Ovary (tissue), 9 donors: ENCODE data around the gene ZMIZ1. TPM values are rescaled to one million over a fixed set of nuclear protein-coding genes. Genes with fewer than 3 reads are reported as not detected.

Experiments used
- DNase-seq, 5 donors: peaks; one replicate each; pipeline ENCODE4 v3.0.0-alpha.2; 2019 to 2020
- H3K27ac ChIP-seq, 2 donors: fragments of 200-600 bp; one replicate each; pipeline versions ENCODE4 v1.5.1 to v1.8.0; 2019 to 2022
- H3K27me3 ChIP-seq: fragments of 200-600 bp; one replicate; pipeline ENCODE4 v1.8.0; 2022
- H3K36me3 ChIP-seq: fragments of 200-600 bp; sonication (generic); one replicate; pipeline ENCODE4 v1.5.1; 2019
- H3K4me1 ChIP-seq: one replicate; pipeline ENCODE4 v1.8.1; 2013; ENCODE audit warnings: mild to moderate bottlenecking, moderate library complexity; ENCODE audit not compliant: insufficient read depth
- H3K4me3 ChIP-seq: fragments of 200-600 bp; sonication (generic); one replicate; pipeline ENCODE4 v1.5.1; 2017
- H3K9me3 ChIP-seq, 2 donors: fragments of 200-600 bp in 1 of 2; sonication (generic) in 1 of 2; one replicate each; pipeline versions ENCODE4 v1.5.1 to v1.8.1; 2013 to 2019; ENCODE audit warnings: mild to moderate bottlenecking in 1 of 2, moderate library complexity in 1 of 2
- EP300 ChIP-seq: sonication (generic); formaldehyde crosslinking; IDR thresholded peaks from one replicate; pipeline ENCODE4 v1.6.1; 2017; ENCODE audit warnings: antibody characterized with exemption
- POLR2A ChIP-seq: fragments of 450-650 bp; IDR thresholded peaks from one replicate; pipeline ENCODE4 v1.6.1; 2017; ENCODE audit warnings: antibody characterized with exemption, mild to moderate bottlenecking, moderate library complexity
- WGBS, 3 donors: extraction: QIAGEN DNeasy Blood & Tissue Kit in 1 of 3; methylation state at CpG; one replicate each; pipeline versions ENCODE4 v1.1.5 to v1.1.7; 2013 to 2017; 5-methylcytosine and 5-hydroxymethylcytosine counted together
- intact Hi-C, 4 donors: fragments of 100-400 bp; cut with DNase I; formaldehyde crosslinking; loops; one replicate each; pipeline versions ENCODE4 v1.11.0 to v1.15.1; 2022 to 2023
- polyA plus RNA-seq, 2 donors: library from polyadenylated mRNA; stranded (reverse); fragments of 200-250 nt in 1 of 2; fragments of 350-450 nt in 1 of 2; fragmentation: Illumina TruSeq in 1 of 2; extraction: RNeasy Lipid Tissue Mini Kit (QIAGEN cat#74804) in 1 of 2; gene quantifications; one replicate each; pipeline ENCODE4 v1.2.3, GENCODE V29; 2013 to 2014
- total RNA-seq, 7 donors: library from RNA; depleted of rRNA in 2 of 7; stranded (reverse); fragments of >200 nt in 2 of 7; fragmentation: NEBNext Ultra II Directional in 3 of 7; extraction: Animal tissue kit (Norgen Biotek cat#: 25700) in 3 of 7; gene quantifications; one replicate each; pipeline versions ENCODE4 v1.1.0 to v1.2.4, GENCODE V29; 2016 to 2023
- TF ChIP-seq, protein P1 (sequence below), 3 donors: fragments of 450-650 bp in 2 of 3; fragments of 200-600 bp in 1 of 3; IDR thresholded peaks; one replicate each; pipeline versions ENCODE4 v1.5.1 to v1.8.0; 2016 to 2022; ENCODE audit warnings: antibody characterized with exemption in 3 of 3, mild to moderate bottlenecking in 1 of 3
- donor health status: DM: no; HTN: no; CAD: no; lungs with moderate emphysema.
- donor health status: DM: no; HTN: no; CAD: no.
- donor health status: Bipolar disorder and iron deficiency.
- donor health status: DM: yes; HTN: yes; CAD: no.
- donor health status: DM: no; HTN: no; CAD: no.
- donor health status: DM: yes; HTN: yes; CAD: no.

Gene ZMIZ1
- total and polyA plus RNA-seq, 9 donors, result 30.3 to 117 (median 69.1) TPM

DNA sequence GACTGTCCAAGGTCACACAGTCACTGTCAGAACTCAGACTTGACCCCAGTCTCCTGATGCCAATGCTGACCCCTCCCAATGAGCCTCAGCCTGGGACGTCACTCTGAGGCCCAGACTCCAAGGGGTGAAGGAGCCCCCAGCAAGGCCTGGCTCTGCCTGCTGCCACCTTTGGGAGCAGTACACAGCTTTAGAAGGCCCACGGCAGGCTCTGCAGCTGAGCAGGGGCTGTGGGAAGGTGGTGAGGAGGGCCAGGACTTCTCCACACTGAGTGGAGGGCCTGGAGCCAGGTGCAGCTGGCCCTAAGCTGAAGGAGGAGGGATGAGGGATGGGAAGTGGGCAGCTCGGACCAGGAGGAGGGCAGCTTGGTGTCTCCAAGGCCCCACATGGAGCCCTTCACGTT lies 23.9 kb upstream of the ZMIZ1 start:
- Histone ChIP-seq H3K36me3 (no peaks in the 10 kb centered on the region), H3K4me3 (no peak overlapping the region), H3K9me3 (no peaks in the 10 kb centered on the region), H3K4me1 (no peaks in the 10 kb centered on the region), H3K27me3 (no peaks in the 10 kb centered on the region), H3K27ac (no peak overlapping the region)
- peak in 2 of 5 donors; percentile 9 to 22 for DNase-seq
- TF ChIP-seq, protein P1, sequence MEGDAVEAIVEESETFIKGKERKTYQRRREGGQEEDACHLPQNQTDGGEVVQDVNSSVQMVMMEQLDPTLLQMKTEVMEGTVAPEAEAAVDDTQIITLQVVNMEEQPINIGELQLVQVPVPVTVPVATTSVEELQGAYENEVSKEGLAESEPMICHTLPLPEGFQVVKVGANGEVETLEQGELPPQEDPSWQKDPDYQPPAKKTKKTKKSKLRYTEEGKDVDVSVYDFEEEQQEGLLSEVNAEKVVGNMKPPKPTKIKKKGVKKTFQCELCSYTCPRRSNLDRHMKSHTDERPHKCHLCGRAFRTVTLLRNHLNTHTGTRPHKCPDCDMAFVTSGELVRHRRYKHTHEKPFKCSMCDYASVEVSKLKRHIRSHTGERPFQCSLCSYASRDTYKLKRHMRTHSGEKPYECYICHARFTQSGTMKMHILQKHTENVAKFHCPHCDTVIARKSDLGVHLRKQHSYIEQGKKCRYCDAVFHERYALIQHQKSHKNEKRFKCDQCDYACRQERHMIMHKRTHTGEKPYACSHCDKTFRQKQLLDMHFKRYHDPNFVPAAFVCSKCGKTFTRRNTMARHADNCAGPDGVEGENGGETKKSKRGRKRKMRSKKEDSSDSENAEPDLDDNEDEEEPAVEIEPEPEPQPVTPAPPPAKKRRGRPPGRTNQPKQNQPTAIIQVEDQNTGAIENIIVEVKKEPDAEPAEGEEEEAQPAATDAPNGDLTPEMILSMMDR (IDR thresholded peaks at IDR 0.05), result no peak
- TF ChIP-seq POLR2A (no peak), EP300 (no peak)
- intact Hi-C loops, result no loop called here
- 69 to 79% (median 74%) methylated on average over 3 to 4 of the region's 4 CpGs for WGBS, 3 donors

DNA sequence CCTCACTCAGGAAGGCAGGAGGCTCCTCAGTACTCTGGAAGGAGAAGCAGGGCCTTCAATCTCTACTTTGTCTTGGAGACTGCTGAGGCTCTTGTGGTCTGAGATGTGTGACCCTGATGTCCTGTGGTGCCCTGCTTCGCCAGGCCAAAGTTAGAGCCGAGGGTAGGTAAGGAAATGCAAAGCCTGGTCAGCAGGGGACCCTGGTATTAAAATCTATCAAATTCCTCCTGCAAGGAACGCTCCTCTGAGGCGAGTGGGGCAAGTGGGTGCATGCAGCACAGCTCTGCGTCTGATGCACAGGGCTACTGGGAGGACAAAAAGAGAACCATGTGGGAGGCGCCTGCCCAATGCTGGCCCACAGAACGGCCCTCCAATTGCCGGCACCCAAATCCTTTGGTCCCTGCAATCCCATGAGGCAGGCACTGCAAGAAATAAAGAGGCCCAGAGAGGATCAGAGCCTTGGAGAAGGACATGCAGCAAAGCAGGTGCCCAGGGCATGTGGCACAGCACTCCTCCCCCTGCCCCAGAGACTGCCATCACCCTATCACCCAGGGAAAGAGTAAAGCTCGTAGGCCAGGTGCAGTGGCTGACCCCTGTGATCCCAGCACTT lies 23.1 kb upstream of the ZMIZ1 start:
- Histone ChIP-seq H3K4me1 (no peaks in the 10 kb centered on the region), H3K27me3 (no peaks in the 10 kb centered on the region), H3K4me3 (no peak overlapping the region), H3K27ac (no peak overlapping the region), H3K36me3 (no peaks in the 10 kb centered on the region), H3K9me3 (no peaks in the 10 kb centered on the region)
- 80 to 90% (median 85%) methylated on average over 9 of the region's 9 CpGs for WGBS, 3 donors
- peak in 1 of 5 donors; percentile 4 for DNase-seq
- intact Hi-C loops, result no loop called here
- TF ChIP-seq EP300, result no peak

DNA sequence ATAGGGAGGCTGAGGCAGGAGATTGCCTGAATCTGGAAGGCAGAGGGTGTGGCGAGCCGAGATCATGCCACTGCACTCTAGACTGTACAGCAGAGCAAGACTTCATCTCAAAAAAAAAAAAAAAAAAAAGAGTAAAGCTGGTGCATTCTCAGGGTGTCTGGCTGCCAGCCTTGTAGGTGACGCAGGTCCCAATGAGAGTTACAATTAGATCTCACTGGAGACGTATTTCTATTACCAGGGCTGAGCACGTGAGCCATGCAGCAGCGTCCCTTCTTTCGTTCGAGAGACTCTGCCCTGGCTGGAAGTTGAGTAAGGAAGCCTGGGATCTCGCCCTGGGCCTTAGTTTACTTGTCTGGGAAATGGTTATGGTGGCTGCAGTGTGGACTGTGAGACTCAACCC lies 22.4 kb upstream of the ZMIZ1 start:
- no peaks in the 10 kb centered on the region for H3K9me3 ChIP-seq
- WGBS, 3 donors, result 95 to 97% (median 96%) methylated on average over 9 of the region's 9 CpGs
- TF ChIP-seq POLR2A (no peak), EP300 (no peak)
- TF ChIP-seq, protein P1 (IDR thresholded peaks at IDR 0.05), result no peak
- no peaks in the 10 kb centered on the region for H3K4me1 ChIP-seq
- intact Hi-C loops, result no loop called here
- no peaks in the 10 kb centered on the region for H3K27me3 ChIP-seq
- H3K36me3 ChIP-seq, result no peaks in the 10 kb centered on the region
- no peak overlapping the region for H3K27ac ChIP-seq
- peak in 1 of 5 donors; percentile 4 for DNase-seq
- H3K4me3 ChIP-seq, result no peak overlapping the region

DNA sequence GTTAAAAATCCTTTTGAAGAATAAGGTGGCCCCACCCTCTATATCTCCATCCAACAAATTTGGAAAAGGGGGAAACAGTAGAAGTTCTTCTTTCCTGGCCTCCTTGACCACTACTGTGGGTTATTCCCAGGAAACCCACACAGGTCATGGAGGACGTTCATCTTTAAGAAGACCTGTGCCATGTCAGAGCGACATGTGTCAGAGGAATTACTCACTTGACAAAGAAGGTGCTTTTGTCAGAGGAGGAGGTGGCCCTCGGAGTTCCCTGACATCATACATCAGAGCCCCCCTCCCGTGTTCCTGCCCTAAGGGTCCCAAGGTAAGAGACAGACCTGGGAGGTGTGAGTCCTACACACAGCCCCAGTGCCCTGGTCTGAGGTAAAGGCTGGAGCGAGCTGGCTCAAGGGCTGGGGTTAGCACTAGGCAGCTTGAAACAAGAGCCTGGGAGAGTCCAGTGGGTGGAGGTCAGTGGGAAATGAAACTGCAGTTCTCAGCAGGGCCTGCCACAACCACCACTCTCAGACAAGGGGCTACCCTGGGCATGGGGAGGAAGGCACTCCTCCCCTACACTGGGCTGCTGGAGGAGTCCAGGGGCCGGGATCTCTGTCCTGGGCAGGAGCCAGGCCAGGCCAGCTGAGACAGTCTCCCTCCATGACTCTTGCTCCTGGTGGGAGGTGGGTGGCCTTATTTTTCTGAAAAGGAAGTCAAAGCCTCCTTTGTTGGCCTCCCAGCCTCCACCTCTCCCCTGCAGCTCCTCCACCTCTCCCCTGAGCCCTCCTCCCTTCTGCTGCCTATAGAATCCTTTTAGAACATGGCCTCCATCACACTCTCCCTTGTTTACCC lies 21.8 kb upstream of the ZMIZ1 start:
- Histone ChIP-seq H3K4me1 (no peaks in the 10 kb centered on the region), H3K27ac (no peak overlapping the region), H3K9me3 (no peaks in the 10 kb centered on the region), H3K27me3 (no peaks in the 10 kb centered on the region), H3K36me3 (no peaks in the 10 kb centered on the region), H3K4me3 (no peak overlapping the region)
- intact Hi-C loops, result no loop called here
- TF ChIP-seq EP300, result no peak
- TF ChIP-seq, protein P1 (IDR thresholded peaks at IDR 0.05), result no peak
- no peak for TF ChIP-seq POLR2A
- 81 to 91% (median 91%) methylated on average over 6 of the region's 6 CpGs for WGBS, 3 donors
- peak in 2 of 5 donors; percentile 11 to 13 for DNase-seq

DNA sequence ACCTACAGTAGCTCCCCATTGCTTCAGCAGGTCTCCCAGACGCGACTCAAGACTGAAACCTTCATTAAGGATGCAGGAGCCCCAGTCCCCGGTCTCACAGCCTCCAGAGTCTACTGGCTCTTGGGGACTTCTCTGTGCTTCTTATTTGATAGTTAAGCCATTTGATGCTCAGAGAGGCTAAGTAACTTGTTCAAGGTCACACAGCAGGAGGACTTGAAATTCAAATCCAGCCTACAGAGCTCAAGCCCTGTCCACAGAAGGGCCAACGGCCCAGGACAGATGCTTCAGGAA lies 21.2 kb upstream of the ZMIZ1 start:
- no peak overlapping the region for H3K4me3 ChIP-seq
- no peaks in the 10 kb centered on the region for H3K9me3 ChIP-seq
- H3K27ac ChIP-seq, result no peak overlapping the region
- no peaks in the 10 kb centered on the region for H3K27me3 ChIP-seq
- H3K4me1 ChIP-seq, result no peaks in the 10 kb centered on the region
- no peaks in the 10 kb centered on the region for H3K36me3 ChIP-seq
- 81 to 90% (median 88%) methylated on average over 4 of the region's 4 CpGs for WGBS, 3 donors
- DNase-seq, result no peak
- TF ChIP-seq POLR2A, result no peak
- TF ChIP-seq, protein P1 (IDR thresholded peaks at IDR 0.05), result no peak
- intact Hi-C loops, result no loop called here
